ENCODE measurements around the gene GABRB2.

DNA sequence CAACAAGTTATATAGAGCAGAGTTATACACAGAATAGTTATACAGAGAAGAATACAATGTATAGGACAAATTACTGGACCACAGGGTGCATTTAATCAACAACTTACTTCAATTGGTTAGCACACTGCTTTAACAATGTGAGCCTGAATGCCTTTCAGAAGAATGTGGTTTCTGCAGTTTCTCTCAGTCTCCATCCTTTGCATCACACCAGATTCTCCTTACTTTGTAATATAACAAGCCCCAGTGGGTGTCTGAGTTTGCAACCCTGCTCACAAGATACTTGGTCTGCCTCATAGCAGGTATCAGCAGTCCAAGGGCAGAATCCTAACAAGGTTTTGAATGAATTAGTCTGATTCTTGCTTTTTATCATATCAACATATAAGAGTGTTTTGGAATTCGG, 114.6 kb downstream of the GABRB2 start:
- TF ChIP-seq, protein P1, sequence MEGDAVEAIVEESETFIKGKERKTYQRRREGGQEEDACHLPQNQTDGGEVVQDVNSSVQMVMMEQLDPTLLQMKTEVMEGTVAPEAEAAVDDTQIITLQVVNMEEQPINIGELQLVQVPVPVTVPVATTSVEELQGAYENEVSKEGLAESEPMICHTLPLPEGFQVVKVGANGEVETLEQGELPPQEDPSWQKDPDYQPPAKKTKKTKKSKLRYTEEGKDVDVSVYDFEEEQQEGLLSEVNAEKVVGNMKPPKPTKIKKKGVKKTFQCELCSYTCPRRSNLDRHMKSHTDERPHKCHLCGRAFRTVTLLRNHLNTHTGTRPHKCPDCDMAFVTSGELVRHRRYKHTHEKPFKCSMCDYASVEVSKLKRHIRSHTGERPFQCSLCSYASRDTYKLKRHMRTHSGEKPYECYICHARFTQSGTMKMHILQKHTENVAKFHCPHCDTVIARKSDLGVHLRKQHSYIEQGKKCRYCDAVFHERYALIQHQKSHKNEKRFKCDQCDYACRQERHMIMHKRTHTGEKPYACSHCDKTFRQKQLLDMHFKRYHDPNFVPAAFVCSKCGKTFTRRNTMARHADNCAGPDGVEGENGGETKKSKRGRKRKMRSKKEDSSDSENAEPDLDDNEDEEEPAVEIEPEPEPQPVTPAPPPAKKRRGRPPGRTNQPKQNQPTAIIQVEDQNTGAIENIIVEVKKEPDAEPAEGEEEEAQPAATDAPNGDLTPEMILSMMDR (IDR thresholded peaks at IDR 0.05; ENCODE audit: low read length) = no peak
- TF ChIP-seq EZH2 (IDR thresholded peaks at IDR 0.05; ENCODE audit: borderline replicate concordance, low read length) = no peak
